GM12875 (cell line): ENCODE measurements around the gene PRKAR1B.

Experiments used
- H3K4me3 ChIP-seq: one replicate; pipeline ENCODE4 v1.5.1; 2011; ENCODE audit warnings: low read depth, low read length, control low read depth
- TF ChIP-seq, protein P1 (sequence below): IDR thresholded peaks from 2 replicates; pipeline ENCODE4 v1.5.1; 2011; ENCODE audit warnings: low read depth, mild to moderate bottlenecking, control low read depth, inconsistent platforms, low read length, moderate library complexity, borderline replicate concordance; ENCODE audit not compliant: insufficient read depth

The PRKAR1B gene

DNA sequence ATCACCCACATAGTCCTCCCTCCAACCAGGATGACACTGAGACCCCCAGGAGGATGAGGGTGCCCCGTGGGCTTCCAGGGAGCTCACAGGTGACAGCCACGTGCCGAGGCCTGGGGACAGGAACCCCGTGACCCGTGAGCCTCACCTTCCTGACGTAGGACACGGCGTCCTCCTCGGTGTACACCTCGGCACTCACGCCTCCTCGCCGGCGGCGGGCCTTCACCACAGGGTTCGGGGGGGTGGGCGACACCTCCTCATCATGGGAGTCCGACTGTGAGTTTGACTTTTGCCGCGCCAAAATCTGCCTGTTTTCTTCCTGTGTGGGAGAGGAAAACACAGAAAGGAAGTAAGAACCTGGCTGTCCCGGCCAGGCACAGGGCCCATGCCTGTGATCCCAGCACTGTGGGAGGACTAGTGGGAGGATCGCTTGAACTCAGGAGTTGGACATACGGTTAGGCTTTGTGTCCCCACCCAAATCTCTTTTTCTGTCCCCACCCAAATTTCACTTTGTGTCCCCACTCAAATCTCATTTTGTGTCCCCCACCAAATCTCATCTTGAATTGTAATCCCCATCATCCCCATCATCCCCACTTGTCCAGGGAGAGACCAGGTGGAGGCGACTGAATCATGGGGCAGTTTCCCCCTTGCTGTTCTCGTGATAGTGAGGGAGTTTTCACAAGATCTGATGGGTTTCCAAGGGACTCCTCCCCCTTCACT lies 46.5 kb downstream of the PRKAR1B start:
- TF ChIP-seq, protein P1, sequence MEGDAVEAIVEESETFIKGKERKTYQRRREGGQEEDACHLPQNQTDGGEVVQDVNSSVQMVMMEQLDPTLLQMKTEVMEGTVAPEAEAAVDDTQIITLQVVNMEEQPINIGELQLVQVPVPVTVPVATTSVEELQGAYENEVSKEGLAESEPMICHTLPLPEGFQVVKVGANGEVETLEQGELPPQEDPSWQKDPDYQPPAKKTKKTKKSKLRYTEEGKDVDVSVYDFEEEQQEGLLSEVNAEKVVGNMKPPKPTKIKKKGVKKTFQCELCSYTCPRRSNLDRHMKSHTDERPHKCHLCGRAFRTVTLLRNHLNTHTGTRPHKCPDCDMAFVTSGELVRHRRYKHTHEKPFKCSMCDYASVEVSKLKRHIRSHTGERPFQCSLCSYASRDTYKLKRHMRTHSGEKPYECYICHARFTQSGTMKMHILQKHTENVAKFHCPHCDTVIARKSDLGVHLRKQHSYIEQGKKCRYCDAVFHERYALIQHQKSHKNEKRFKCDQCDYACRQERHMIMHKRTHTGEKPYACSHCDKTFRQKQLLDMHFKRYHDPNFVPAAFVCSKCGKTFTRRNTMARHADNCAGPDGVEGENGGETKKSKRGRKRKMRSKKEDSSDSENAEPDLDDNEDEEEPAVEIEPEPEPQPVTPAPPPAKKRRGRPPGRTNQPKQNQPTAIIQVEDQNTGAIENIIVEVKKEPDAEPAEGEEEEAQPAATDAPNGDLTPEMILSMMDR, result no peak
- no peak overlapping the region for H3K4me3 ChIP-seq

DNA sequence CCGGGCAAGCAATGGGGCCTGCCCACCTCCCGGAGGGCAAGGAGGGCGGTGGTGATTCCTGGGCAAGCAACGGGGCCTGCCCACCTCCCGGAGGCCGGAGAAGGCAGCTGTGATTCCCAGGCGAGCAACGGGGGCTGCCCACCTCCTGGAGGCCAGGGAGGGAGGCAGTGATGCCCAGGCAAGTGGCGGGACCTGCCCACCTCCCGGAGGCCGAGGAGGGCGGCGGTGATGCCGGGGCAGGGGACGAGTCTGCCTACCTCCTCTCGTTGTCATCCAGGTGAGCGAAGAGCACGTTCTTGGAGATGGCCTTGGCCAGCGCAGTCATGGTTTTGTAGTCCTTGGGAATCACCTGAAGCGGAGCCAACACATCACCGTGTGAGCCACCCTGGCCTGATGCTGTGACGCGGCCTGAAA lies 50.1 kb downstream of the PRKAR1B start:
- TF ChIP-seq, protein P1, result no peak
- H3K4me3 ChIP-seq, result no peak overlapping the region

DNA sequence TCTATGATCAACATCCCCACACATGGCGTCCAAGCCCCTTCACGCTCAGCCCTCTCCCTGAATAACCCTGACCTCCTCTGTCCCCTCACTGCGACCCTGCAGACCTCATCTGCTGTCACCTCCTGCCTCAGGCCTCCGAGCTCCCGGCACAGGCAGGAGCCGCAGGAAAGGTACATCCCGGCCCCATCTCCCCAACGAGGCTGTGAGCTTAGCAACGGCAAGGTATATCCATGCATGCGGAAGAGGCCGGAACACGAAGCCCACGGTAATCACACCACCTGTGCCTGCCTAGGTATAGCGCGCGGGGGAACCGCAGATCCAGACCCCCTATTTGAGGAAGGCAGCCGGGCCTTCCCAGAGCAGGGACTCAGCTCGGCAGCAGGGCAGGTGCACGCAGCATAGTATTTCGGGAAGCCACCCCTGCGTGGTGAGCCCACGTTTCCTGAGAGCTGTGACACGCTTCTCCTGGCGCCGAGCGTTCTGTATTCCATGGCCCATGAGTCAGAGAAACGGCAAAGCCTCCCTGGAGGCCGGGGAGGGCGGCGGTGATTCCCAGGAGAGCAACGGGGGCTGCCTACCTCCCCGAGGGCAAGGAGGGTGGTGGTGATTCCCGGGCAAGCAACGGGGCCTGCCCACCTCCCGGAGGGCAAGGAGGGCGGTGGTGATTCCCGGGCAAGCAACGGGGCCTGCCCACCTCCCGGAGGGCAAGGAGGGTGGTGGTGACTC lies 50.7 kb downstream of the PRKAR1B start:
- H3K4me3 ChIP-seq, result no peak overlapping the region
- TF ChIP-seq, protein P1, result no peak

DNA sequence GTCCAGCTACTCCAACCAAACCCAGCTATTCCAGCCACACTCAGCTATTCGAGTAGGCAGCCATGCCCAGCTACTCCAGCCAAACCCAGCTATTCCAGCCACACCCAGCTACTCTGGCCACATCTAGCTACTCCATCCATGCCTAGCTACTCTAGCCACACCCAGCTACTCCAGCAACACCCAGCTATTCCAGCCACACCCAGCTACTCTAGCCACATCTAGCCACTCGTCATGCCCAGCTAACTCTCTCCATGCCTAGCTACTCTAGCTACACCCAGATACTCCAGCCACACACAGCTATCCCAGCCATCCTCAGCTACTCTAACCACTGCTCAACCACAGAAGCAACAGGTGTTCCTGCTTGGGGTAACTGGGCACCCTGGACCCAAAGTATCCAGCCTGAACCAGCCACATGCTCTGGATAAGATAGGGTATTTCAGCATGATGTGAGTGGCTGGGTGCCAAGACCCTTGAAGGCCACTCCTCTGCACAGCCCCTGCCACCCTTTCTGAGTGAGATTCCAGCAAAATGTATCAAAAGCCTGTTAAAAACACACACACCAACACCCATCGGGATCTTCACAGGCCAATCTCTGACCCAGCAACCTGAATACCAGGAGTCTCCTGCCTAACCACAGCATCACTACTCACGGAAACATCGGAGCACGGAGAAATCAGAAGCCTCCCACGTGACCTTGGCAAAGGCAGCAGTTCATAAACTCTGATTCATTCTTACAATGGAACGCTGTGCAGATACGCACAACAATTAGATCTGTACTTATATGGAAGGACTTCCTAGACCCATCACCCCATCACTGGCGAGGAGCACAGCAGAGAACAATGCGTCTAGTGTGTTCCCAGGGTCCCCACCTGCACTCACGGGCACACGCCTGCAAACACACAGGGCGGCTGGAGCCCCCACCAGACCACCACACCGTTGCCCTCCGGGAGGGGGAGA lies 52.3 kb downstream of the PRKAR1B start:
- H3K4me3 ChIP-seq, result no peak overlapping the region
- TF ChIP-seq, protein P1, result no peak

DNA sequence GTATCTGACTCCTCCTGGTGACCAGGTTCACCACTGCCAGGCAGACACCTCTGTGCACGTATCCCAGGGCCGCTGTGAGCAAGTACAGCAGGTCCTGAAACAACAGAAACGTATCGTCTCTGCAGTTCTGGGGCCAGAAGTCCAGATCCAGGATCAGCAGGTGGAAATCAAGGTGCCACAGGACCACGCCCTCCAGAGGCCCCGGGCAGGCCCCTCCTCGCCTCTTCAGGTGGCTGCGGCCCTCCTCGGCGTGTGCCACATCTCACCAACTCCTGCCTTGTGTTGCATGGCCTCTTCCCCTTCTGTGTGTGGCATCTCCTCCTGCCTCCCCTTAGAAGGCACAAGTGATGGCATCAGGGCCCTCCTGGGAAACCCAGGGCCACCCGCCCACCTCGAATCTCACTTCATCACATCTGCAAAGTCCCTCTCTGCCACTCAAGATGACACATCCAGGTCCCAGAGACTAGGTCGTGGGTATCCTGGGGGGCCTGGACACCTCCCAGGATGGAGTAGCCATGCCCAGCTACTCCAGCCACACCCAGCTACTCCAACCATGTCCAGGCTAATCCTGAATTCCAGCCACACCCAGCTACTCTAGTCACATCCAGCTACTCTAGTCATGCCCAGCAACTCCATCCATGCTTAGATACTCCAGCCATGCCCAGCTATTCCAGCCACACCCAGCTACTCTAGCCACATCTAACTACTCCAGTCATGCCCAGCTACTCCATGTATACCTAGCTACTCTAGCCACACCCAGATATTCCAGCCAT lies 53.2 kb downstream of the PRKAR1B start:
- TF ChIP-seq, protein P1, result no peak
- no peak overlapping the region for H3K4me3 ChIP-seq

DNA sequence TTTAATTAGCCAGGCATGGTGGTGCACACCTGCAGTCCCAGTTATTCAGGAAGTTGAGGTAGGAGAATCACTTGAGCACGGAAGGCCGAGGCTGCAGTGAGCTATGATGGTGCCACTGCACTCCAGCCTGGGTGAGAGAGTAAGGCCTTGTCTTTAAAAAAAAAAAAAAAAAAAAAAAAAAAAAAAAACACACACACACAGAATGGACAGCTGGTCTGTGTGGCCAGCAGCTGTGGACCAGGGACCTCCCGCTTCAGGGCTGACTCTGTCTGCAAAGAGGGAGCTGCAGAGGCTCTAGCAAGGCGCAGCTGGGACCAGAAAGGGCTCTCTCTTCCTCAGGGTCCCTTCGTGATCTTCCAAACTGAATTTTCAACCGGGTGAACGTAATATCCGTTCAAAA lies 54.2 kb downstream of the PRKAR1B start:
- TF ChIP-seq, protein P1, result no peak
- no peak overlapping the region for H3K4me3 ChIP-seq
